ENCODE data around the gene ZDHHC3. TPM values are rescaled to one million over a fixed set of nuclear protein-coding genes. Genes with fewer than 3 reads are reported as not detected.
"Not testable (repeated sequence)": the region's sequence is repeated elsewhere in the genome, so short reads cannot be mapped to it uniquely, and the experiment has no call there.

Gene ZDHHC3
- total RNA-seq, 1 experiment from 2014 or later: 27.4 TPM

DNA sequence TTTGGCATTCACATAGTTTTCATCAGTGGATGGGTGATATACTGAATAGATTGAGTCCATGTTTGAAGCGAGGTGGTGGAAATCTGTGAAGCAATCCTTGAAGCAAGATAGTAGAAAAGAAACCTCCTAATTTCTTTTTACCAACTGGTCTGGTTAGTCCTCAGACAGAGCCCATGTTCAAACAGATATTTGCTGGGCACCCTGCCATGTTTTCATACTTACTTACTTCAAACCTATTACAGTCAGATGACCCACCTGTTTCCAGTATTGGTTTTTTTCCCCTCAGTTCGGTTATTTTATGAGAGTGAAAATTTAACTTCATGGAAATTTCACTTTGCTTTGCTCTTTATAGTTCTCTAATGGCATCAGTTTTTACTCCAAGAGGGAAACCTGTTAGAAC is 23.8 kb upstream of the ZDHHC3 start:
- no peak for DNase-seq (ENCODE audit: extremely low read depth, low read depth)

DNA sequence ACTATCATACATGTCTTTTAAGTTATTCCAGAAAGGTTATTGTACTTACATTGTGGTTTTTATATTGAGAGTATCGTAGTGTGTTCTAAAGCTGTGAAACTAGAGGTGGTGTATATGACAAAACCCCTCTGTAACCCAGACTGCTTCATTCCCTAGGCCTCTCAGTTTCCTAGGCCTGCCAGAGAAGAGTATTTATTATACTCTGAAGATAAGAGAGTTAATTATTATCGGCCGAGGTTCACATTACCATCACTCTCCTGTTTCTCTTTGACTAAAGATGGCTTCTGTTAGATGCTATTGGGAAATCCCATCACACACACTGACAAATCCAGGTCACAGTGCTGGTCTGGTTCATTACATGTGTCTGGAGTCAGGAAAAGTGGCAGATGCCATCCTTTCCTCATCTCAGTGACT is 20.6 kb upstream of the ZDHHC3 start:
- DNase-seq (ENCODE audit: extremely low read depth, low read depth): no peak

DNA sequence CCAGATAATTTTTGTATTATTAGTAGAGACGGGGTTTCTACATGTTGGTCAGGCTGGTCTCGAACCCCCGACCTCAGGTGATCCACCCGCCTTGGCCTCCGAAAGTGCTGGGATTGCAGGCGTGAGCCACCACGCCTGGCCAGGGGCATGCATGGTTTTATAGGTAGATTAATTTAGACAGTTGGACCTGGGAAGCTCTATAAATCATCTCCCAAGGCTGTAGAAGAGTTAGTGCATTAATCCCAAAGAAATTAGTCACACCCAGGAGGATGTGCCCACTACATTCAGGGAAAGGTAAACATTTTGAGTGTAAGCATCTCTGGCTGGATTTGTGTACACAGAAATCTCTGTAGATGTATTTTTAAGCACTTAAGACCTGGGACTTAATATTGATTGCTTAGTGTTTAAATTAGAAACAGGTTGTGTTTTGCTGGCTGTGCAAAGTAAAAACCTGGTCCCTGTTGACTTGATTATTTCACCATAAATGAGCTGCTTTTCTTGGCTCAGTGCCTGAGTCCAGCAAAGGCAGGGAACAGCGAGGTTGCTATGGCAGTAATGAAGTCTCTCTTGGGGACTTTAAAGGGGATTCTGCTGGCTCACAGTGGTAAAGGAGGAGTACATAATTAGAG is 19.3 kb upstream of the ZDHHC3 start:
- no peak for DNase-seq (ENCODE audit: extremely low read depth, low read depth)

DNA sequence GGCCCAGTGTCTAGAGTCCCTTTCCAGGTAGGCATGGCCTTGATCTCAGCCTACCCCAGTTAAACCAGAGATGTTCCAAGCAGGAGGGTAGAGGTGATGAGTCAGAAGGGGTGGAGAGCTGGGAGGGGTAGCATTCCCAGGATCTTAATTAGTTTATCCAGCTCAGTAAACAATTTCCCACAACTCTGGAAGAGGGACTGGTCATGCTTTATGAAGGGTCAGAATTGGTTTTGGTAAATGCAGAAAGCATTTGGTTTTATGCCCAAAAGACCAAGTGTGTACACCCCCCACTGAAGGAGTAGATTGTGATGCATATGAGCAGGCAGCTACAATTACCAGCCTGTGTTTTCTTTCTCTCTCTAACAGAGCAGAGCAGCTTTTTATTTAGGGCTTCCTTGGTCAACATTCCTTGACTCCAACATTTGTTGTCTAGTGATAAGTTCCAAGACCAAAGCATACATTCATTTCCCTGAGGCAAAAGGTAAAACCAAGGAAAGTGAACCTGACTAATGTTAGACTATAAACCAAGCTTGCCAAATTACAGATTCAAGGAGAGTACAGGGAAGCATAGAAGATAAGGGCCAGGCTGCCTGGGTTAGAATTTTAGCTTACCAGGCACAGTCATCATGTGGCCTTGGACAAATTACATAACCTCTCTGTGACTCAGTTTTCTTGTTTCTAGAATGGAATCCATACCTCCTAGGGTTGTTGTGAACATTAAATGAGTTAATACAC is 17.7 kb upstream of the ZDHHC3 start:
- no peak for DNase-seq (ENCODE audit: extremely low read depth, low read depth)

DNA sequence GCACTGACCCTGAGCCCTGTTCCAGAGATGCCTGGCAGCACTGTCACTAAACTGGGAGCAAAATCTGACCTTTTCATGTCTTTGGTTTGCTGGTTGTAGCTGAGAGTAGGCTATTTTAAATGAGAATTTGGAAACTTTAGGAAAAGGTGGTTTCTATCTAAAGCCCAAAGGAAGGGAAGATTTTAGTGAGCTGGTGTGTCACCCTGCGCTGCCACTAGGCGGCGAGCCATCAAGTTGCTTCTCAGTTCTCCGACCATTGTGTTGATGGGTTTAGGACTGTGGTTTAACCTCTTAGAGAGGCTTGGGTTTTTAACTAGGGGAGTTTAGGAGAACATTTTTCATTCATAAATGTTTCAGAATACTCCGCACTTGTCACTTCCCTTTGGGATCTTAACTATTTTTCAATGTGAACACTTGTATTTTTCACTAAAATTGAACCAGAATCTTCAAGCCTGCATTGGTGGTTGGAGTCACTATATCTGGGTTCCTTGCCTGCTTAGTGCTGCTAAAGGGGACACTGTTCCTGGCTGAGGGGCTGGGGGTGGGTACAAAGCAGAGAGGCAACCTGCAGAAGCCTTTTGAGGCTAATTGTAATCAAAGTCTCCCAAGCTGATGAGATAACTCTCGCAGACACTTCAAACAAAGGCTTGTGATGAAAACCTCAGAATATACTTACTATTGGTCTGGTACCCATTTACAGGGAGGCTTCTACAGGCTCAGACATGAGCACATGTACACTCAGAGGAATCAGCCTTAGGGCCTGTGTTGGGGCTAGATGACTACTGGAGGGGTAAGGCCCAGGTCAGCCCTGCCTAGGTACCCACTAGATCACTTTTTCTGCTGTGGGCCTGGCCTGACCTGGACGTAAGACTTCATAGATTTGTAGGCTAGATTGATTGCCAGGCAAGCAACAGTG is 16.8 kb upstream of the ZDHHC3 start:
- DNase-seq (ENCODE audit: extremely low read depth, low read depth): no peak

DNA sequence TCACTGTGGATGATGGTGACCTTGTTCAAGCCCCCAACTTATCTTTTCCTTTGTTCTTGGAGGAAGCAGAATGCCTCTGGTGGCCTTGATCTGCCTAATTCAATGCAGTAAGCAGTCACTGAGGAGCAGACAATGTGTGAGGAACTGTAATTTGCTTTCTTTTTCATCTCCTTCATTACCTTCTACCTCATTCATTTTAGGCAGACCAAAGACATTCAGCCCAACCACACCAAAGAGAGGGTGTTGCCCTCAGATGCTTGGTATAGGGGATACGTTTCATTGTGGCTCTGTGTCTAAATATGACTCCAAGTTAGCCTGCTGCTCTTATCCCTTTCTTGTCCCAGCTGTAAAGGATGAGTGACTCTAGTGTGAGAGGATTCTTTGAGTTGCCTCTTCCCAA is 15.4 kb upstream of the ZDHHC3 start:
- DNase-seq (ENCODE audit: extremely low read depth, low read depth): no peak

DNA sequence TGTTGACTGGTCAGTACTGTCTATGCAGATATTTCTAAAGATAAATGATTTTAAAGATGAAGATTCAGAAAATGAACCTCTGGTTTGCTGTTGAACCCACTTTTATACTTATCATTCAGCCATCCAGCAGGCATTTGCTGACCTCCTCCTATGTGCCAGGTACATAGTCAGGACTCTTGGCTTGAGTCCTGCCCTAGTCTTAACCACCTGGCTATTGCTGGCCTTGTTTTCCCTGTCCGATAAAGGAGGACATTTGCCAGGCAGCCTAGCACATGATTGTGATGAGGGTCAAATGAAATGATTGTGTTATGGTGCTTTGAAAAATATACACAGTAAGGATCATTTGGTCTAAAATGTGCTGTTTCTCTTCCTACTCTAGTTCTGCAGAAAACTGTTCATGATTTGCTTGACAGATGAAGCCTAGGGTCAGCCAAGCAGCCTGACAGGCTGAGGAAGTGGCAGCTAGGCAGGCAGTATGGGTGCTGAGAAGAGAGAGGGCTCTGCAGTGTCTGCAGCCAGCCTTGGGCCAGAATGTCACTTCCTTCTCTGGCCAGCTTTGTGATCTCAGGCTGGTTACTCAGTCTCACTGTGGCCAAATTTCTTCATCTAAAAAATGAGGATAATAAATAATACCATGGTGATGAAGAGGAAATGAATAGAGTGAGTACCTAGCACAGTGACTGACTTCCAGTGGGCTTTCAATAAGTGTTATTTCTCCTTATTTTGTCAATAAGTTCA is 13.8 kb upstream of the ZDHHC3 start:
- no peak for DNase-seq (ENCODE audit: extremely low read depth, low read depth)

DNA sequence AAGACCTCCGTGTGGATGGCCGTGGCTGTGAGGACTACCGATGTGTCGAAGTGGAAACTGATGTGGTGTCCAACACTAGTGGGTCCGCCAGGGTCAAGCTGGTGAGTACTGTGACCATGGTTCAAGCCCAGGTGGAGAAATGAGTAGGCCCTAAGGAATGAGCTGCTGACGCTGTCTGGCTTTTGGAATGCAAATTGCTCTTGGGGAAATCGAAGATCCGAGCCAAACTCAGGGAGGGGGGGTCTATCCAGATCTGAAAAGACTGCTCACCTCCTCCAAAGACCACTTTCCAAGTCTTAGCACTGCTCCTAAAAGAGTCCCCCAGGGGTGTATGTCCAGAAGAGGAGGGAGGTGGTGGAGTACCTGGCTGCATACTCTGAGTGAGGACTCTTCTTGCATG is 13.2 kb upstream of the ZDHHC3 start:
- DNase-seq (ENCODE audit: extremely low read depth, low read depth): no peak

DNA sequence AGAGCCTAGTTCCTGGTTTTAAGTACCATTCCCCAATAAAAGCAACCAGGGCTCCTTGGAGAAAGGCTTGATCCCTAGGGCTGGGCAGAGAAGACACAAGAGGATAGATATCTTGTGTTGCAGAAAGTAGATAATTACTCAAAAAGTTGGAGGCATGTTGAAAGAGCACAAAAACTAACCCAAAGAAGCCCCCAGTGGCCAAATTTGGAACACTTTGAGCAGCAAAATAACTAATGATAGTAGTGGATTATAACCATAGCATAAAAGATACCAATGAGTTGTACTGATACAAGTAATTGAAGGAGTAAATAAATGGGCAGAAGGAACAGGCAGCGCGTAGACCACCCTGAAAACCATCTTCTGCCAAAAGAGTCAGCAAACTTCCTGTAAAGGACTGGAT is 12.1 kb upstream of the ZDHHC3 start:
- DNase-seq (ENCODE audit: extremely low read depth, low read depth): no peak

DNA sequence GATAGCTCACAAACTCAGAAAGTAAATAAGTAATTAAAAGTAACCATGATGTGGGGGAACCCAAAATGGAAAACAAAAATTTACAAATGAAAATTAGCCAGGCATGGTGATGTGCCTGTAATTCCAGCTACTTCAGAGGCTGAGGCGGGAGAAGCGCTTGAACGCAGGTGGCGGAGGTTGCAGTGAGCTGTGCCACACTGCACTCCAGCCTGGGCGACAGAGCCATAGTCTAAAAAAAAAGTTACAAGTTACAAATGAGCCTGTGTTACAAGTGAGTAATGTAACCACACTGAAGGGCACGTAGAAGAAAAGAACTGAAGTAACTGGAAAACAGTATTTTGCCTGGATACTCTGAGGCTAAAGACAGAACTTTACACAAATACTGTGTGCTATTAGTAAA is 11.4 kb upstream of the ZDHHC3 start:
- no peak for DNase-seq (ENCODE audit: extremely low read depth, low read depth)

DNA sequence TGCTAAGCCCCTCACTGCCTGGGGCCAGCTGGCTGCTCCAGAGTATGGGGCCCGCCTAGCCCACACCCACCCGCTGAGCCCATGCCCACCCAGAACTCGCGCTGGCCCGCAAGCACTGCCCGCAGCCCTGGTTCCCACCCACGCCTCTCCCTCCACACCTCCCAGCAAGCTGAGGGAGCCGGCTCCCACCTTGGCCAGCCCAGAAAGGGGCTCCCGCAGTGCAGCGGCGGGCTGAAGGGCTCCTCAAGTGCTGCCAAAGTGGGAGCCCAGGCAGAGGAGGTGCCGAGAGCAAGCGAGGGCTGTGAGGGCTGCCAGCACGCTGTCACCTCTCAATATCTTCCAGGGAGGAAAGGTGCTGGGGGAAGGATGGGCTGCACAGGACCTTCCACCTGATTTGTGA is 10.4 kb upstream of the ZDHHC3 start:
- DNase-seq (ENCODE audit: extremely low read depth, low read depth): not testable (repeated sequence)

DNA sequence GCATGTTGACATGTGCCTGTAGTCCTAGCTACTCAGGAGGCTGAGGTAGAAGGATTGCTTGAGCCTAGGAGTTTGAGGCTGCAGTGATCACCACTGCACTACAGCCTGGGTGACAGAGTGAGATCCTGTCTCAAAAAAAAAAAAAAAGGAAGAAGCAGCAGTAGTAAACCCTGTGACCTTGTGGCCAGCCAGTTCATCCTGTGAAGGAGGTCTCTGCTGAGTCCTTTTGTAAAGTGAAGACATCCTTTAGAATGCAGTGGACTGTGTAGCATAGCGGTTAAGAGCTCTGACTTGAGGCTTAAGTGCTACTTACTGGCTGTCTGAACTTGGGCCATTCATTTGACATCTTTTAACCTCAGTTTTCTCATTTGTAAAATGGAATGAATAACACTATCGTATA is 8.4 kb upstream of the ZDHHC3 start:
- DNase-seq (ENCODE audit: extremely low read depth, low read depth): no peak

DNA sequence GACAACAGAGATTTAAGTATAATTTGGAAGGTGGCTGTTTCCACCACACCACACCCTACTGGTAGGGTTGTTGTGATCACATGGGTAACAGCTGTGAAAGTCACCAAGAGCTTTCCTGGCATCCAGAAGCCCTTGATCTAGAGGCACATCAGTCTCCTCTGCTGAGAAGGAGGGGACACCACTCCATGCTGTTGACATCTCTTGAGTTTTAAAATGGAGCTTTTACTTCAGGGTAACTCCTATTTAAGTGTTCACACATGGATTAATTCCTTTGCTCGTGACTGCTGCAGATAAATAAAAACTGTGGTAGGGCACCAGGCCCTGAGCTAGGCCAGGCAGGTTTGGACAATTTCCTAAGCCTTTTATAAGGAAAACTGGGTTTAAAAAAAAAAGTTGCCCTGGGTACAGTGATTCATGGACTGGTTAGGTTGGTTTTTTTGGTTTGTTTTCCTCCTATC is 7.5 kb upstream of the ZDHHC3 start:
- DNase-seq (ENCODE audit: extremely low read depth, low read depth): no peak

DNA sequence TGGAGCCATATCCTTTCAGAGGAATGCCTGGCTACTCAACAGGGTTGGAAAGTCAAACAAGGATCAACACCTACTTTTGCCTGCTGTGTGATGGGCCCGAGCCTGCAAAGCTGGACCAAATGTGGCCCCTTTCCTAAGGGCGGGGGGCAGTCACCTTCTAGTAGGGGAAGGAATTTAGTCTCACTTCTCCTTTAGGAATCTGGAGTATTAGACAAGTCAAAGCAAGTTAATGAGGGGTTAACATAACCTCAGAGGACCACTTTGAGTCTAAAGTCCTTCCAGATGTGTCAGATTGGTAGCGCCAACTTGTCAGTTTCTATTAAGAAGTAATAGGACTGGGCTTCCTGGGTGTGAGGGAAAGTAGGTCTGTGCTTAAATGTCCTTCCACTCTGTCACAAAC is 6.8 kb upstream of the ZDHHC3 start:
- no peak for DNase-seq (ENCODE audit: extremely low read depth, low read depth)

DNA sequence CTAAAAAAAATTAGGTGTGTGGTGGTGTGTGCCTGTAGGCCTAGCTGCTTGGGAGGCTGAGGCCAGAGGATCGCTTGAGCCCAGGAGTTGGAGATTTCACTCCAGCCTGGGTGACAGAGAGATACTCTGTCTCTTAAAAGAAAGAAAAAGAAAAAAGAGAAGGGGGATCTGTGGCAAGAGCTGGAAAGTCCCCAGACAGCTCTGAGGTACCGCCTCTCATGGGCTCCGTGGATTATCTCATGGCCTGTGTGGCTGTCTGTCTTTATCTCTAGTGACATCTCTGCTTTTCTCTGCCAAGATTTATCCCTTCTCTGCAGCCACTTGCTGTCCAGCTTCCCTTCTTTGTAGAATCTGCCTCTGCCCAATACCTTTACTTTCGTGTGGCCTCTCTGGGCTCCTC is 5.8 kb upstream of the ZDHHC3 start:
- no peak for DNase-seq (ENCODE audit: extremely low read depth, low read depth)

DNA sequence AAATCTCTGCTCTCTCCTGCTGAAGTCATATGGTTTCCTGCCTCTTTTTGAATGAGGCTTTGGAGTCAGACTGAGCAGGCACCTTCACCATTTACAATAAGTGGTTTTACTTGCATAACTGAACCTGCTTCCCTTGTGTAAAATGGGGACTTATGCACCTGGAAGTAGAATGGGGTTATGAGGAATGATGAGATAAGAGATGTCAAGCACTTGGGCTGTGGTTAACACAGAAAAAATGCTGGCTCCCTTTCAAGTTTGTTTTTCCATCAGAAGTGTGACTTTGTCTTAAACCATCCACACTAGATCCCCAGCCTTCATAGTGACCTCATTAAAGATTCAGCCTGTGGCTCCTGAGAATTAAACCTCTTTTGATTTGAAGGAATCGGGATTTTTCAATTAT is 5.2 kb upstream of the ZDHHC3 start:
- DNase-seq (ENCODE audit: extremely low read depth, low read depth): no peak

DNA sequence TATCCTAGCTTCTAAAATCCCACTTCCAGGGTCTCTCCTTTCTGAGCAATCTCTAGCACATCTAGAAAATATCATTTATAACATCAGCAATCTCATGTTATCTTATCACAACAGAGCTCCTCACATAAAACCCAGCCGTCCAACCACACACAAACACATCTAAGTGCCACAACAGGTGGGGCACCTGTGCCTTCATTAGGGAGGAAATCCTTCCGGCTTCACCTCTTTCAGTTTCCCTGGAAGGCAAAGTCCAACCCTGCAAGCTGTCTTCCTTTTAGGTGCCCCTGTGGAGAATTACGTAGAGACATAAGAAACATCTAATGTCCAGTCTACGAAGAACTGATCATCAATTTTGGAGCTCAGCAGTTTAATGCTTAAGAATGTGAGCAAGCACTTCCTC is 1.6 kb downstream of the ZDHHC3 start:
- no peak for DNase-seq (ENCODE audit: extremely low read depth, low read depth)

DNA sequence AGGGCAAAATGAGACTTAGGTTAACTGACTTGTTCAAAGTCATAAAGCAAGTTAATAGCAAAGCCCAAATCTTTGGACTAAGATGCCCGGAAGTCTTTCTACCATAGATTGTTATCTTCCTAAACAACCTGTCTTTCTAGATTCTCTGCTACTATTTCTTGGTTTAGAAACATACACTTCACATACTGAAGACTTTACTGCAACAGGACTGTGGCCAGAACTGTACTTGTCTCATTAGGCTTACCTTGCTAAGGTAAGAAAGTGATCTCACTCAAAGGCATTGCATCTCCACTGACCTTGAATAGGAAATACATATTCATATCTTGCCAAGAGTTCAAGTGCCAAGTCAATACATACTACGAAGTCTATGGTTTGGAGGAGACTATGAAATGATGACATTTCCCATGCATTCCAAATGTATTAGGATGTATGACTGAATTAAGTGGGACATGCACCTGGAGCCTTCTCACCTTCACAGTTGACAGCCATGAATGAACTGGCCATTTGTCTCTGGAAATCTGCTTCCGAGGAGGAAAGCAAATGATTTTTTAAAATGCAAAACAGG is 5.0 kb downstream of the ZDHHC3 start:
- DNase-seq (ENCODE audit: extremely low read depth, low read depth): no peak

DNA sequence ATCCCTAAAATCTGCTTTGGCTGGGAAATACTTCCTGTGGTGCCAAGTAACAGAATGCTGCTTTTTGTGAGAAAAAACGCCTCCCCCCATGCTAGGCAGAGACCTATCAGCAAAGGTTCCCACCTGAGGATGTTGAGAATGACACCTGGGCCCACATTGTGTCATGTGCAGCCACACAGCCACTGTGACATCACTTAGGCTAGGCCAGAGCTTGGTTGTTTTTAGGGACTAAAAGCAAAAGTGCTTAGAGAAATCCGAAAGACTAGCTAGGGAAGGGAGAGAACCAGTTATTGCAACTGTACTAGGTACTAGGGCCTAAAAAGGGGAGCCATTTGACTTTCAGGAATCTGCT is 6.2 kb downstream of the ZDHHC3 start:
- no peak for DNase-seq (ENCODE audit: extremely low read depth, low read depth)

DNA sequence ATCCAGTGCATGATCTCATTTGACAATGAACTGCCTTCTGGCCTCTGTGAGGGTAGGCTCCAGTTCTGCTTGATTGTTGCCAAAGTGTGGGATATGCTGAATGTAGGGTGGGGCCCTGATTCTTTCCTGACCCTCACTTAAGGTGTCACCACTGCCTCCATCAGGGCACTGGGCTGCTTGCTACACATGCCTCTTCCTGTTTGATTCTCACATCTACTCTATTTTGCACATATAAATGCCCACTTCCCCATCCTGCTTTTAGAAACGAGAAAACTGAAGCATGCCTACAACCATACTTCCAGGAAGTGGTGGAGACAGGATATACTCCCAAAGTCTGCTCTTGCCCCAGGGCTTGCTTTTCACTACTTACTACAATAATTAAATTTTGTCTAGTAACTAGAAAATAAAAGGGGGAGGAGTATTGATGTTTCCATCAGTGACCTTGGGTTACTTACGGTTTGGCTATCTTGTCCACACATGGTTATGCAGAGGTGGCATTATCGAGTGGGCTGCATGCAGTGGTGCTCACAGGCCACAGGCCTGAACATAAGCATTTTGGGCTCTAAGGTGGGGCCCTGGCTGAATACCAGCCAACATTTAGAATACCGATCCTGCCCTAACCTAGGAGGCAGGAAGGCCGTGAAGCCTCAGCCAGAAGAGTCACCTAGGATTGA is 6.7 kb downstream of the ZDHHC3 start:
- DNase-seq (ENCODE audit: extremely low read depth, low read depth): no peak
